NT2/D1 (cell line): ENCODE data around the gene TLR10.

Experiments
- DNase-seq: peaks from one replicate; pipeline ENCODE4 v3.0.0-alpha.2; 2011; ENCODE audit warnings: low read depth, low spot score
- H3K27me3 ChIP-seq: 2 replicates; pipeline ENCODE4 v1.6.0; 2011; ENCODE audit warnings: mild to moderate bottlenecking; ENCODE audit not compliant: insufficient read length, insufficient read depth
- H3K36me3 ChIP-seq: 2 replicates; pipeline ENCODE4 v1.6.1; 2011; ENCODE audit warnings: mild to moderate bottlenecking, low read length, mixed read lengths; ENCODE audit not compliant: insufficient read depth, insufficient read length
- H3K4me1 ChIP-seq: 2 replicates; pipeline ENCODE4 v1.5.1; 2011; ENCODE audit not compliant: insufficient read depth, insufficient read length
- H3K4me3 ChIP-seq: 2 replicates; pipeline ENCODE4 v1.5.1; 2011; ENCODE audit warnings: low read depth; ENCODE audit not compliant: insufficient read length
- H3K9ac ChIP-seq: 2 replicates; pipeline ENCODE4 v1.6.0; 2011; ENCODE audit warnings: low read depth; ENCODE audit not compliant: insufficient read length
- H3K9me3 ChIP-seq: 2 replicates; pipeline ENCODE4 v1.5.1; 2011; ENCODE audit warnings: mild to moderate bottlenecking, low read length; ENCODE audit not compliant: insufficient read depth
- SUZ12 ChIP-seq: IDR thresholded peaks from 2 replicates; pipeline ENCODE4 v1.6.1; 2011; ENCODE audit not compliant: insufficient read length, insufficient read depth; ENCODE audit errors: extremely low read depth
- YY1 ChIP-seq: IDR thresholded peaks from 2 replicates; pipeline ENCODE4 v1.6.1; 2011; ENCODE audit not compliant: insufficient read length, insufficient read depth
- ZNF274 ChIP-seq: IDR thresholded peaks from 2 replicates; pipeline ENCODE4 v1.6.1; 2011; ENCODE audit warnings: mild to moderate bottlenecking, low read depth, low read length

TLR10 gene

DNA sequence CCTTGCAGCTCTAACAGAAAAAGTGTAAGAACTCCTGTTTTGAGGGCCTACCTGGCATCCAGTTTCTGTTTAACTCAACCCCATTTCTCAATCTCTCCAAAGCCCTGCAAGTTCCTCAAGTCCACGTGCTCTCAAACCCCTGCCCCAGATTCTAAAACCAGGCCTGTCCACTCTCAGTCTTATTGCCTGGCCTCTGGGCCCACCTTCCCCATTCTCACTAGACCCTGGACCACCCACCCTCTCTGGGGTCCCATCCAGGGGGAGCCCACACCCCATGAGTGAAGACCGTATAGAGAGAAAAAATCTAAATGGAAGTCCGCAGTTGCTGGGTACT, 58.3 kb downstream of the TLR10 start:
- no peak overlapping the region for H3K9ac ChIP-seq
- H3K27me3 ChIP-seq, result peaks cover 48% of the 10 kb centered on the region
- no peak for DNase-seq
- H3K36me3 ChIP-seq, result no peaks in the 10 kb centered on the region
- H3K4me3 ChIP-seq, result no peak overlapping the region
- H3K9me3 ChIP-seq, result no peaks in the 10 kb centered on the region
- no peak for TF ChIP-seq ZNF274
- TF ChIP-seq SUZ12, result no peak
- H3K4me1 ChIP-seq, result peaks cover 2% of the 10 kb centered on the region

GRCh38 chr4:38723726-38724474, 58.9 kb downstream of the TLR10 start:
- peaks cover 48% of the 10 kb centered on the region for H3K27me3 ChIP-seq
- no peaks in the 10 kb centered on the region for H3K36me3 ChIP-seq
- no peaks in the 10 kb centered on the region for H3K9me3 ChIP-seq
- no peak for DNase-seq
- H3K4me1 ChIP-seq, result peaks cover 2% of the 10 kb centered on the region
- no peak for TF ChIP-seq YY1
- no peak for TF ChIP-seq SUZ12
- no peak for TF ChIP-seq ZNF274
- H3K4me3 ChIP-seq, result no peak overlapping the region
- H3K9ac ChIP-seq, result no peak overlapping the region

DNA sequence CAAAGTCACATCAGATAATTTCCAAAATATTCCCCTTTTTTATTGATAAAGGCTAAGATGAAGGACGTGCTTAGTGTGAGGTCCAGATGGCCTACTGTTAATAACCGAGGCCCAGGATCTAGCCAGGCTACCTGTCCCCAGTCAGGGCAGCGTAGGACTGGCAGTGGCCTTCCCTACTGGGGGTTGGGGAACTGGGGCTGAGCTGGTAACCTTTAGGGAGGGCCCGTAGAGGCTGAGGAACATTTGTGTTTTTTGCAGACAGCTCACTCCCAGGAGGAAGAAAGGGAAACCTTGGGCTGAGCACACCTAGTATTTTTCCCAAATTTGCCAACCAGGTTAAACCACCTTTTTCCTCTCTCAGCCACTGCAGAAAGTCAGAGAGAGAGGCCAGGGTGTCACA, 59.7 kb downstream of the TLR10 start:
- Histone ChIP-seq H3K27me3 (peaks cover 45% of the 10 kb centered on the region), H3K9ac (no peak overlapping the region), H3K9me3 (no peaks in the 10 kb centered on the region), H3K4me1 (peaks cover 2% of the 10 kb centered on the region), H3K36me3 (no peaks in the 10 kb centered on the region), H3K4me3 (no peak overlapping the region)
- DNase-seq, result no peak
- TF ChIP-seq ZNF274, result no peak
- no peak for TF ChIP-seq SUZ12
- no peak for TF ChIP-seq YY1
